ENCODE measurements around the gene TRAF6.

The TRAF6 gene

GRCh38 chr11:36456156-36456555, 53.9 kb downstream of the TRAF6 start:
- no peak for DNase-seq

GRCh38 chr11:36455658-36456111, 54.4 kb downstream of the TRAF6 start:
- DNase-seq: peak; percentile 3

GRCh38 chr11:36454941-36455631, 55.0 kb downstream of the TRAF6 start:
- peak; percentile 44 for DNase-seq

DNA sequence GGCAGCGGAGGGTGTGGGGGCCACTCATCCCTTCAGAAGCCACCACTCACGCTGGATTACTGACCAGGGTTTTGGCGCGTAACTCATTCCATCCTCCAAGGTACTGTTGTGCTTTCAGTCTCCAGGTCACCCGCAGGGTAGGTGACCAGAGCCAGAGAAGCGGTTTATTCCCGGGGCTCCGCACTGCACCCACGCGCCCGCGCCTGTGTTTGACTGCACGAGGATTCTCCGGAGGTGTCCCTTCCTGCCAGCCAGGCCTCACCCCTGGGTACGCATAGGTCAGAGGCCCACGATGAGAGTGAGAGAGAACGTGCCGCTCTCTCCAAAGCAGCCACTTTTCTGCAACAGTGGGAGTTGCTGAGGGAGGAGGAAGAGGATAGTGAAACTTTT, 55.5 kb downstream of the TRAF6 start:
- DNase-seq: no peak

DNA sequence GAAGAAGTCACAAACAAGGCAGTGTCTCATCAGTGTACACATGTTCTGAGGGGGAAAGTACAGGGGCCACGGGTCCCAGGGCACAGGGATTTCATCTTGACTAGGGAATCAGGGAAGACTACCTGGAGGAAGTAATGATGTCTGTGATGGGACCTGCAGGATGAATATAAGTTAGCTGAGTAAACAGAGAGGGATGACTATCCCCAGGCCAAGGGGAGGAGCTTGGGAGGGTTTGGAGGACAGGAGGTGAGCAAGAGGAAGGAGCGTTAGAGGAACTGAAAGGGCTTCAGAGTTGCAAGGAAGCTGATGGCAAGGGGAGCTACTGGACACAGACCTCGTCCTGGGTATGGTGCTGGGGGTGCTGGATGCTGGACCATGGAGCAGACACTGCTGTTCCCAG, 56.4 kb downstream of the TRAF6 start:
- no peak for DNase-seq

GRCh38 chr11:36452961-36453360, 57.1 kb downstream of the TRAF6 start:
- DNase-seq: no peak

DNA sequence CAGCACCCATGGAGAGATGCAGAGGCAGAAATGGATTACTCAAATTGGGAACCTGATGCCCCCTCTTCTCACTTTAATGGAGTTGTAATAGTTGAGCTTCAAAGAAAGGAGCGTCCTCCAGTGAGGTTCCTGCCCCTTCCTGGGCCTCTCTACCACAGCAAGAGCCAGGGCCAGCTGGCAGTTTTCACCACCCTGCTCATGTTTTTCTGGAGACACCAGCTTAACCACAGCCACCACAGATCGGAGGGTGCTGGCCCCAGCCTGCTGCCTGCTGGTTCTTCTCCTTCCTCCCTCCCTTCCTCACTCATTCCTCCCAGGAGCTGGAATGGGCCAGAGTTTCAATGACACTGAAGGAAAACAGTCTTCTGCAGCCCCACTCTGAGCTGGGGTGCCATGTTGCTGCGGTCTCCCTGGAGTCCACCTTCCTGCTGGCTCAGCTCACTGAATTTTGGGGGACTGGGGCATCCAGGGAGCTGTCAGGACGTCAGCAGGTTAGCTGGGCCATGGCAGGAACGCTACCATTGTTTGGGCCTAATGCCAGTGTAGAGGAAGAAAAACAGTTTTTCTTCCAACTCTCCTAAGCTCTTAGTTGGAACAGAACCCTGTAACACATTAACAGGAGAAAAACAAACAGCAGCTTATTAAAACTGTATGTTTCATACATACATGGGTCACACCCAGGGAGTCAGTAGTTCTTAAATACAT, 57.7 kb downstream of the TRAF6 start:
- DNase-seq: no peak

- no peak for DNase-seq
Observed at GRCh38 chr11:36451681-36452080, 58.4 kb downstream of the TRAF6 start.

DNA sequence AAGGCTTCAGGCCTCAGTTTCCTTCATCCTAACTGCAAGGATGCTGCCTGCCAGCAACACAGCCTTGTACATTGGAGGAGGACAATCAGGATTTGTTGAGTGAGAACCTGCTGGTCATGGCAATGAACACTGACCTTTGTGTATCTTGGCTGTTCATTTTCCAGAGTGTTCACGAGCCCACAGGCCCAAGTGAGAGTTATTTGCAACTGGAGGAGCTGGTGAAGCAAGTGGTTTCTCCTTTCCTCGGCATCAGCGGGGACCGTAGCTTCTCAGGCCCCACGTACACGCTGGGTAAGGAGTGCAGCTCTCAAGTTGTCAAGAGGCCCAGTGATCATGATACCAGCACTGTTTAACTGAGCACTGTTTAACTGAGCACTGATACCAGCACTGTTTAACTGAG, 59.0 kb downstream of the TRAF6 start:
- DNase-seq: no peak

GRCh38 chr11:36450110-36450572, 59.9 kb downstream of the TRAF6 start:
- DNase-seq: peak; percentile 35

DNA sequence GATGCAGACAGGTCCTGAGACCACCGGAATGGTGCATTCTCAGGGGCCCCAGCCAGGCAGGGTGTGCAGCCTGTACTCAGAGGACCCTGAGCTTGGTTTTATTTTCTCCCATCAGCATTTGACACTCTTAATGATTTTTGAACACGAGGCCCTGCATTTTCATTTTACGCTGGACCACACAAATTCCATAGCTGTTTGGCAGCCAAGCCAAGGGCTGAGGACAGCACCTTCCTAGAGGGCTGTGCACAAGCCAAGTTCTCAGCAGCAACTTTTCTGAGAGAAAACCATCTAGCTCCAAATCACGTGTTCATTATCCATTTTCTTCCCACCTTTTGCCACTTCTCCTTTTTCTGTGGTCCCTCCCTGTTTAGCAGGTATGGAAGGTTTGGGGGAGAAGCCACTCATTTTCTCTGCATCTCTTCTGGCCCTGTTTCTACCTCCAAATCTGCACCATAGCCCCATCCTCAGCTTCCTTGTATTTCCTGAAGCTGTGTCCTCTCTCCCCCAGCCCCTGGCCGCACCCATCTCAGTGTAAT, 60.4 kb downstream of the TRAF6 start:
- no peak for DNase-seq

GRCh38 chr11:36447947-36448346, 62.1 kb downstream of the TRAF6 start:
- peak; percentile 81 for DNase-seq

- DNase-seq: no peak
Observed at GRCh38 chr11:36447514-36447913, 62.6 kb downstream of the TRAF6 start.

GRCh38 chr11:36446135-36446534, 63.9 kb downstream of the TRAF6 start:
- DNase-seq: no peak

- DNase-seq: no peak
Observed at GRCh38 chr11:36443661-36444060, 66.4 kb downstream of the TRAF6 start.

GRCh38 chr11:36441610-36442208, 68.4 kb downstream of the TRAF6 start:
- DNase-seq: no peak

- DNase-seq: no peak
Observed at GRCh38 chr11:36438126-36438525, 71.9 kb downstream of the TRAF6 start.

DNA sequence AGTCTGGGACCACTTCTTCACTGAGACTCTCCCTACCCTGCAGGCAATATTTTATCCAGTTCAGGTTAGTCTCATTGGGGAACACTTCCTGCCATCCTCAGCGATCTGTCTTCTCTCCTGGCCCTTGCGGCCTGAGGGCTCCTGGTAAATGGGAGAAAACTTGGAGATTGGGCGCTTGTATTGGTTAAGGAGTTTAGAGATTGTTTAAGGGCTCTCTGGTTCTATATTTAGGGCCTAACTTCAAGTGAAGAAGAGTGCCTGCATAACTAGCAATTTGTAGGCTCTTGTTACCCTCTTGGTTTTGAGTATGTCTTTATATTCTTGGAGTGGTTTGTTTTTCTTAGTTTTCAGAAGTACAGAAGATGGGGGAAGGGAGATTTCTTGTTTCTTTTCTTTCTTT, 72.7 kb downstream of the TRAF6 start:
- DNase-seq: no peak
